Osteoblast (primary cell): ENCODE results near the gene MYLK. TPM values are rescaled to one million over a fixed set of nuclear protein-coding genes. Genes with fewer than 3 reads are reported as not detected.

Experiments
- DNase-seq: peaks from one replicate; pipeline ENCODE4 v3.0.0; 2011; ENCODE audit warnings: low spot score, mixed read lengths; ENCODE audit not compliant: insufficient read length; ENCODE audit errors: missing footprints
- H2AFZ ChIP-seq: 2 replicates; pipeline ENCODE4 v1.6.0; 2011; ENCODE audit warnings: mild to moderate bottlenecking, low read length
- H3K27ac ChIP-seq: 2 replicates; pipeline ENCODE4 v1.5.1; 2011; ENCODE audit warnings: mild to moderate bottlenecking, low read depth, low read length, moderate library complexity
- H3K27me3 ChIP-seq: 2 replicates; pipeline ENCODE4 v1.6.0; 2012; ENCODE audit warnings: mild to moderate bottlenecking, control low read depth, inconsistent platforms, low read length, moderate library complexity; ENCODE audit not compliant: insufficient read depth
- H3K36me3 ChIP-seq: 2 replicates; pipeline ENCODE4 v1.5.1; 2011; ENCODE audit warnings: mild to moderate bottlenecking, low read length, control low read depth, moderate library complexity; ENCODE audit not compliant: insufficient read depth
- H3K4me1 ChIP-seq: 2 replicates; pipeline ENCODE4 v1.5.1; 2011; ENCODE audit warnings: mild to moderate bottlenecking, low read length, control low read depth, moderate library complexity; ENCODE audit not compliant: insufficient read depth
- H3K4me2 ChIP-seq: 2 replicates; pipeline ENCODE4 v1.6.0; 2011; ENCODE audit warnings: mild to moderate bottlenecking, low read length; ENCODE audit not compliant: insufficient read depth
- H3K4me3 ChIP-seq: fragments of 200-600 bp; sonication (generic); 3 replicates; pipeline ENCODE4 v1.5.1; 2012; ENCODE audit warnings: mild to moderate bottlenecking, low read length, inconsistent platforms; ENCODE audit not compliant: insufficient read depth
- H3K79me2 ChIP-seq: 2 replicates; pipeline ENCODE4 v1.6.0; 2012; ENCODE audit warnings: mild to moderate bottlenecking, low read length, control low read depth, inconsistent platforms; ENCODE audit not compliant: insufficient read depth
- H3K9me3 ChIP-seq: 2 replicates; pipeline ENCODE4 v1.5.1; 2011; ENCODE audit warnings: low read depth, low read length, control low read depth
- H4K20me1 ChIP-seq: 2 replicates; pipeline ENCODE4 v1.6.0; 2012; ENCODE audit warnings: mild to moderate bottlenecking, low read length, control low read depth; ENCODE audit not compliant: insufficient read depth
- CTCF ChIP-seq: IDR thresholded peaks from 2 replicates; pipeline ENCODE4 v1.5.1; 2011; ENCODE audit warnings: mild to moderate bottlenecking, low read depth, low read length, moderate library complexity; ENCODE audit errors: extremely low read depth
- total RNA-seq: library from RNA; depleted of rRNA; stranded (reverse); fragments of >200 nt; gene quantifications from 2 replicates; pipeline ENCODE4 v1.2.3, GENCODE V29; 2012

The MYLK gene
- total RNA-seq, 1 donor: 268 TPM

- Histone ChIP-seq H3K4me1 (peaks cover 53% of the 10 kb centered on the region), H3K27ac (peak overlapping the region; percentile 34)
Measured at GRCh38 chr3:123783811-123784210, 100.3 kb downstream of the MYLK start.

GRCh38 chr3:123783050-123783689 lies 101.0 kb downstream of the MYLK start:
- peaks cover 31% of the 10 kb centered on the region for H3K79me2 ChIP-seq

More at GRCh38 chr3:123783811-123784210, 100.3 kb downstream of the MYLK start:
- Histone ChIP-seq H3K4me3 (no peak overlapping the region), H3K4me2 (no peak overlapping the region), H3K36me3 (peaks cover 30% of the 10 kb centered on the region), H3K27me3 (no peaks in the 10 kb centered on the region), H3K79me2 (peaks cover 26% of the 10 kb centered on the region), H4K20me1 (no peaks in the 10 kb centered on the region), H3K9me3 (no peaks in the 10 kb centered on the region), H2AFZ (no peak overlapping the region)
- TF ChIP-seq CTCF: no peak
- DNase-seq: peak; percentile 5

GRCh38 chr3:123782488-123782887 lies 101.6 kb downstream of the MYLK start:
- peak overlapping the region; percentile 72 for H3K27ac ChIP-seq
- peaks cover 49% of the 10 kb centered on the region for H3K4me1 ChIP-seq
- H3K27me3 ChIP-seq: no peaks in the 10 kb centered on the region
- peaks cover 29% of the 10 kb centered on the region for H3K36me3 ChIP-seq
- H3K9me3 ChIP-seq: no peaks in the 10 kb centered on the region
- no peak overlapping the region for H2AFZ ChIP-seq
- peak; percentile 26 for DNase-seq
- peaks cover 33% of the 10 kb centered on the region for H3K79me2 ChIP-seq
- H3K4me3 ChIP-seq: no peak overlapping the region
- peak overlapping the region; percentile 55 for H3K4me2 ChIP-seq
- no peaks in the 10 kb centered on the region for H4K20me1 ChIP-seq
- TF ChIP-seq CTCF: no peak

More at GRCh38 chr3:123783050-123783689, 101.0 kb downstream of the MYLK start:
- TF ChIP-seq CTCF: no peak
- no peak overlapping the region for H2AFZ ChIP-seq
- no peak overlapping the region for H3K4me2 ChIP-seq
- no peaks in the 10 kb centered on the region for H3K9me3 ChIP-seq
- no peaks in the 10 kb centered on the region for H3K27me3 ChIP-seq
- peak; percentile 6 for DNase-seq
- peaks cover 49% of the 10 kb centered on the region for H3K4me1 ChIP-seq
- no peaks in the 10 kb centered on the region for H4K20me1 ChIP-seq
- H3K36me3 ChIP-seq: peaks cover 35% of the 10 kb centered on the region
- H3K4me3 ChIP-seq: no peak overlapping the region
- H3K27ac ChIP-seq: peak overlapping the region; percentile 34

GRCh38 chr3:123781571-123782275 lies 102.4 kb downstream of the MYLK start:
- peak; percentile 83 for DNase-seq
- Histone ChIP-seq H3K27ac (peak overlapping the region; percentile 72), H3K27me3 (no peaks in the 10 kb centered on the region), H3K9me3 (no peaks in the 10 kb centered on the region), H3K36me3 (peaks cover 28% of the 10 kb centered on the region), H3K4me1 (peaks cover 49% of the 10 kb centered on the region), H2AFZ (no peak overlapping the region), H3K4me2 (peak overlapping the region; percentile 55), H4K20me1 (no peaks in the 10 kb centered on the region), H3K4me3 (no peak overlapping the region), H3K79me2 (peaks cover 38% of the 10 kb centered on the region)
- no peak for TF ChIP-seq CTCF
